WTC11 (cell line): ENCODE data around the gene GRXCR2. TPM values are rescaled to one million over a fixed set of nuclear protein-coding genes. Genes with fewer than 3 reads are reported as not detected.

Source experiments
- E2F5 ChIP-seq: sonication (generic); formaldehyde crosslinking; IDR thresholded peaks from 2 replicates; pipeline ENCODE4 v1.8.1; 2022; ENCODE audit warnings: mild to moderate bottlenecking, moderate library complexity, missing genetic modification reagents
- GABPB1 ChIP-seq: sonication (generic); formaldehyde crosslinking; IDR thresholded peaks from 2 replicates; pipeline ENCODE4 v1.8.1; 2023; ENCODE audit warnings: mild to moderate bottlenecking, missing genetic modification reagents
- JUN ChIP-seq: sonication (generic); formaldehyde crosslinking; IDR thresholded peaks from 2 replicates; pipeline ENCODE4 v1.8.0; 2023; ENCODE audit warnings: mild to moderate bottlenecking, missing genetic modification reagents
- MAX ChIP-seq: sonication (generic); formaldehyde crosslinking; IDR thresholded peaks from 2 replicates; pipeline ENCODE4 v1.8.0; 2022; ENCODE audit warnings: mild to moderate bottlenecking, missing genetic modification reagents
- MLX ChIP-seq: sonication (generic); formaldehyde crosslinking; IDR thresholded peaks from 2 replicates; pipeline ENCODE4 v1.8.1; 2023; ENCODE audit warnings: mild to moderate bottlenecking, missing genetic modification reagents, moderate library complexity
- MXD4 ChIP-seq: fragments of 250-450 bp; sonication (Bioruptor Pico); IDR thresholded peaks from 2 replicates; pipeline ENCODE4 v1.8.0; 2021; ENCODE audit warnings: mild to moderate bottlenecking, moderate library complexity, borderline replicate concordance
- NFE2L1 ChIP-seq: sonication (generic); formaldehyde crosslinking; IDR thresholded peaks from 2 replicates; pipeline ENCODE4 v1.8.1; 2023; ENCODE audit warnings: missing genetic modification reagents
- PRRX2 ChIP-seq: fragments of 250-450 bp; sonication (Bioruptor Pico); IDR thresholded peaks from 2 replicates; pipeline ENCODE4 v1.8.0; 2021; ENCODE audit warnings: mild to moderate bottlenecking
- TCF7 ChIP-seq: sonication (generic); formaldehyde crosslinking; IDR thresholded peaks from 2 replicates; pipeline ENCODE4 v1.8.0; 2022; ENCODE audit warnings: mild to moderate bottlenecking, low read depth, missing genetic modification reagents, moderate library complexity
- USF2 ChIP-seq: sonication (generic); formaldehyde crosslinking; IDR thresholded peaks from 2 replicates; pipeline ENCODE4 v1.8.1; 2023; ENCODE audit warnings: mild to moderate bottlenecking, missing genetic modification reagents, moderate library complexity
- ZBTB21 ChIP-seq: sonication (generic); formaldehyde crosslinking; IDR thresholded peaks from 2 replicates; pipeline ENCODE4 v1.8.1; 2023; ENCODE audit warnings: mild to moderate bottlenecking, missing genetic modification reagents, borderline replicate concordance
- ZBTB43 ChIP-seq: sonication (generic); formaldehyde crosslinking; IDR thresholded peaks from 2 replicates; pipeline ENCODE4 v1.8.1; 2023; ENCODE audit warnings: mild to moderate bottlenecking, missing genetic modification reagents
- ZNF138 ChIP-seq: sonication (generic); formaldehyde crosslinking; conservative IDR thresholded peaks from 2 replicates; pipeline ENCODE4 v1.8.1; 2022; ENCODE audit warnings: mild to moderate bottlenecking, moderate library complexity, missing genetic modification reagents
- ZNF232 ChIP-seq: sonication (generic); formaldehyde crosslinking; IDR thresholded peaks from 2 replicates; pipeline ENCODE4 v1.8.0; 2022; ENCODE audit warnings: mild to moderate bottlenecking, missing genetic modification reagents
- ZNF263 ChIP-seq: sonication (generic); formaldehyde crosslinking; IDR thresholded peaks from 2 replicates; pipeline ENCODE4 v1.8.1; 2022; ENCODE audit warnings: low read depth, mild to moderate bottlenecking, moderate library complexity, missing genetic modification reagents
- ZNF512 ChIP-seq: sonication (generic); formaldehyde crosslinking; IDR thresholded peaks from 2 replicates; pipeline ENCODE4 v1.8.1; 2022; ENCODE audit warnings: missing genetic modification reagents, borderline replicate concordance
- total RNA-seq: library from RNA; stranded (reverse); gene quantifications from 3 replicates; pipeline ENCODE4 v1.2.3, GENCODE V29; 2021
- TF ChIP-seq, protein P1 (sequence below): sonication (generic); formaldehyde crosslinking; IDR thresholded peaks from 2 replicates; pipeline ENCODE4 v1.8.0; 2023; ENCODE audit warnings: missing genetic modification reagents, mild to moderate bottlenecking, borderline replicate concordance
- TF ChIP-seq, protein P2 (sequence below): fragments of 250-450 bp; sonication (Bioruptor Pico); IDR thresholded peaks from 2 replicates; pipeline ENCODE4 v1.8.0; 2021; ENCODE audit warnings: mild to moderate bottlenecking
- TF ChIP-seq, protein P3 (sequence below): sonication (generic); formaldehyde crosslinking; IDR thresholded peaks from 2 replicates; pipeline ENCODE4 v1.8.0; 2022; ENCODE audit warnings: mild to moderate bottlenecking, missing genetic modification reagents
- TF ChIP-seq, protein P4 (sequence below): fragments of 200-600 bp; IDR thresholded peaks from 2 replicates; pipeline ENCODE4 v1.8.0; 2022; ENCODE audit warnings: antibody characterized with exemption
- TF ChIP-seq, protein P5 (sequence below): sonication (generic); formaldehyde crosslinking; IDR thresholded peaks from 2 replicates; pipeline ENCODE4 v1.8.1; 2022; ENCODE audit warnings: mild to moderate bottlenecking, missing genetic modification reagents, moderate library complexity, borderline replicate concordance

The GRXCR2 gene
- total RNA-seq, 1 experiment from 2014 or later = not detected

- TF ChIP-seq, protein P1, sequence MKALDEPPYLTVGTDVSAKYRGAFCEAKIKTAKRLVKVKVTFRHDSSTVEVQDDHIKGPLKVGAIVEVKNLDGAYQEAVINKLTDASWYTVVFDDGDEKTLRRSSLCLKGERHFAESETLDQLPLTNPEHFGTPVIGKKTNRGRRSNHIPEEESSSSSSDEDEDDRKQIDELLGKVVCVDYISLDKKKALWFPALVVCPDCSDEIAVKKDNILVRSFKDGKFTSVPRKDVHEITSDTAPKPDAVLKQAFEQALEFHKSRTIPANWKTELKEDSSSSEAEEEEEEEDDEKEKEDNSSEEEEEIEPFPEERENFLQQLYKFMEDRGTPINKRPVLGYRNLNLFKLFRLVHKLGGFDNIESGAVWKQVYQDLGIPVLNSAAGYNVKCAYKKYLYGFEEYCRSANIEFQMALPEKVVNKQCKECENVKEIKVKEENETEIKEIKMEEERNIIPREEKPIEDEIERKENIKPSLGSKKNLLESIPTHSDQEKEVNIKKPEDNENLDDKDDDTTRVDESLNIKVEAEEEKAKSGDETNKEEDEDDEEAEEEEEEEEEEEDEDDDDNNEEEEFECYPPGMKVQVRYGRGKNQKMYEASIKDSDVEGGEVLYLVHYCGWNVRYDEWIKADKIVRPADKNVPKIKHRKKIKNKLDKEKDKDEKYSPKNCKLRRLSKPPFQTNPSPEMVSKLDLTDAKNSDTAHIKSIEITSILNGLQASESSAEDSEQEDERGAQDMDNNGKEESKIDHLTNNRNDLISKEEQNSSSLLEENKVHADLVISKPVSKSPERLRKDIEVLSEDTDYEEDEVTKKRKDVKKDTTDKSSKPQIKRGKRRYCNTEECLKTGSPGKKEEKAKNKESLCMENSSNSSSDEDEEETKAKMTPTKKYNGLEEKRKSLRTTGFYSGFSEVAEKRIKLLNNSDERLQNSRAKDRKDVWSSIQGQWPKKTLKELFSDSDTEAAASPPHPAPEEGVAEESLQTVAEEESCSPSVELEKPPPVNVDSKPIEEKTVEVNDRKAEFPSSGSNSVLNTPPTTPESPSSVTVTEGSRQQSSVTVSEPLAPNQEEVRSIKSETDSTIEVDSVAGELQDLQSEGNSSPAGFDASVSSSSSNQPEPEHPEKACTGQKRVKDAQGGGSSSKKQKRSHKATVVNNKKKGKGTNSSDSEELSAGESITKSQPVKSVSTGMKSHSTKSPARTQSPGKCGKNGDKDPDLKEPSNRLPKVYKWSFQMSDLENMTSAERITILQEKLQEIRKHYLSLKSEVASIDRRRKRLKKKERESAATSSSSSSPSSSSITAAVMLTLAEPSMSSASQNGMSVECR (CRISPR knock-in tag) = no peak
- TF ChIP-seq, protein P2, sequence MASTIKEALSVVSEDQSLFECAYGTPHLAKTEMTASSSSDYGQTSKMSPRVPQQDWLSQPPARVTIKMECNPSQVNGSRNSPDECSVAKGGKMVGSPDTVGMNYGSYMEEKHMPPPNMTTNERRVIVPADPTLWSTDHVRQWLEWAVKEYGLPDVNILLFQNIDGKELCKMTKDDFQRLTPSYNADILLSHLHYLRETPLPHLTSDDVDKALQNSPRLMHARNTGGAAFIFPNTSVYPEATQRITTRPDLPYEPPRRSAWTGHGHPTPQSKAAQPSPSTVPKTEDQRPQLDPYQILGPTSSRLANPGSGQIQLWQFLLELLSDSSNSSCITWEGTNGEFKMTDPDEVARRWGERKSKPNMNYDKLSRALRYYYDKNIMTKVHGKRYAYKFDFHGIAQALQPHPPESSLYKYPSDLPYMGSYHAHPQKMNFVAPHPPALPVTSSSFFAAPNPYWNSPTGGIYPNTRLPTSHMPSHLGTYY (CRISPR knock-in tag) = no peak
- TF ChIP-seq, protein P3, sequence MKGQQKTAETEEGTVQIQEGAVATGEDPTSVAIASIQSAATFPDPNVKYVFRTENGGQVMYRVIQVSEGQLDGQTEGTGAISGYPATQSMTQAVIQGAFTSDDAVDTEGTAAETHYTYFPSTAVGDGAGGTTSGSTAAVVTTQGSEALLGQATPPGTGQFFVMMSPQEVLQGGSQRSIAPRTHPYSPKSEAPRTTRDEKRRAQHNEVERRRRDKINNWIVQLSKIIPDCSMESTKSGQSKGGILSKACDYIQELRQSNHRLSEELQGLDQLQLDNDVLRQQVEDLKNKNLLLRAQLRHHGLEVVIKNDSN (CRISPR knock-in tag) = no peak
- no peak; the same call in 1 of the 2 replicates for TF ChIP-seq ZNF232
- no peak for TF ChIP-seq JUN (CRISPR knock-in tag)
- TF ChIP-seq ZNF138 = no peak
- no peak for TF ChIP-seq MLX (CRISPR knock-in tag)
- TF ChIP-seq ZNF263 (CRISPR knock-in tag) = no peak
- TF ChIP-seq MXD4 (CRISPR knock-in tag) = no peak
- TF ChIP-seq PRRX2 = no peak
- TF ChIP-seq GABPB1 = 0 out of 2 replicates have a peak, but pooled peaks have one; percentile 47
- TF ChIP-seq, protein P4, sequence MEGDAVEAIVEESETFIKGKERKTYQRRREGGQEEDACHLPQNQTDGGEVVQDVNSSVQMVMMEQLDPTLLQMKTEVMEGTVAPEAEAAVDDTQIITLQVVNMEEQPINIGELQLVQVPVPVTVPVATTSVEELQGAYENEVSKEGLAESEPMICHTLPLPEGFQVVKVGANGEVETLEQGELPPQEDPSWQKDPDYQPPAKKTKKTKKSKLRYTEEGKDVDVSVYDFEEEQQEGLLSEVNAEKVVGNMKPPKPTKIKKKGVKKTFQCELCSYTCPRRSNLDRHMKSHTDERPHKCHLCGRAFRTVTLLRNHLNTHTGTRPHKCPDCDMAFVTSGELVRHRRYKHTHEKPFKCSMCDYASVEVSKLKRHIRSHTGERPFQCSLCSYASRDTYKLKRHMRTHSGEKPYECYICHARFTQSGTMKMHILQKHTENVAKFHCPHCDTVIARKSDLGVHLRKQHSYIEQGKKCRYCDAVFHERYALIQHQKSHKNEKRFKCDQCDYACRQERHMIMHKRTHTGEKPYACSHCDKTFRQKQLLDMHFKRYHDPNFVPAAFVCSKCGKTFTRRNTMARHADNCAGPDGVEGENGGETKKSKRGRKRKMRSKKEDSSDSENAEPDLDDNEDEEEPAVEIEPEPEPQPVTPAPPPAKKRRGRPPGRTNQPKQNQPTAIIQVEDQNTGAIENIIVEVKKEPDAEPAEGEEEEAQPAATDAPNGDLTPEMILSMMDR = no peak
- TF ChIP-seq USF2 = no peak
- no peak for TF ChIP-seq ZBTB43 (CRISPR knock-in tag)
- TF ChIP-seq, protein P5, sequence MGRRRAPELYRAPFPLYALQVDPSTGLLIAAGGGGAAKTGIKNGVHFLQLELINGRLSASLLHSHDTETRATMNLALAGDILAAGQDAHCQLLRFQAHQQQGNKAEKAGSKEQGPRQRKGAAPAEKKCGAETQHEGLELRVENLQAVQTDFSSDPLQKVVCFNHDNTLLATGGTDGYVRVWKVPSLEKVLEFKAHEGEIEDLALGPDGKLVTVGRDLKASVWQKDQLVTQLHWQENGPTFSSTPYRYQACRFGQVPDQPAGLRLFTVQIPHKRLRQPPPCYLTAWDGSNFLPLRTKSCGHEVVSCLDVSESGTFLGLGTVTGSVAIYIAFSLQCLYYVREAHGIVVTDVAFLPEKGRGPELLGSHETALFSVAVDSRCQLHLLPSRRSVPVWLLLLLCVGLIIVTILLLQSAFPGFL (CRISPR knock-in tag) = no peak; the same call in 1 of the 2 replicates
- TF ChIP-seq MAX (CRISPR knock-in tag) = peak; percentile 56; the same call in 1 of the 2 replicates
- TF ChIP-seq ZNF512 = no peak
- no peak for TF ChIP-seq TCF7 (CRISPR knock-in tag)
- TF ChIP-seq ZBTB21 (CRISPR knock-in tag) = no peak
- TF ChIP-seq E2F5 (CRISPR knock-in tag) = no peak; the same call in 1 of the 2 replicates
- TF ChIP-seq NFE2L1 = no peak
Observed at GRCh38 chr5:145834917-145835847, 37.6 kb downstream of the GRXCR2 start, which contains the start of gene PRELID2 (continued).
